Measurements from ENCODE around the gene NKD2.

- no peak for TF ChIP-seq ZNF274 (IDR thresholded peaks at IDR 0.05; ENCODE audit: low read depth, low read length)
- no peak for TF ChIP-seq YY1 (IDR thresholded peaks at IDR 0.05; ENCODE audit: insufficient read depth, insufficient read length)
Measured at GRCh38 chr5:1029945-1030625, 21.5 kb downstream of the NKD2 start.
